ENCODE measurements around the gene DHRS2.

DNA sequence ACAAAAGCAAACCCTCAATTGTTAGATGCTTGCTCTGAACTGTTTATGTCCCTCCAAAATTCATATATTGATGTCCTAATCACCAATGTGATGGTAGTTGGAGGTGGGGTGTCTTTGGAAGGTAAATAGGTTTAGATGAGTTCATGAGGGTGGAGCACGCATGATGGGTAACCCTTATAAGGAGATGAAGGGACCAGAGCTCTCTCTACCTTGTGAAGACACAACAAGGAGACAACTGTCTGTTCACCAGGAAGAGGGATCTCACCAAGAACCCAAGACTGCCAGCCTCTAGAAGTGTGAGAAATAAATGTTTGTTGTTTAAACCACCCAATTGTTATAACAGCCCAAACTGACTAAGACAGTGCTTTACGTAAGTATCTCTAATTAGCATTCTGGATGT lies 27.0 kb downstream of the DHRS2 start:
- TF ChIP-seq, protein P1, sequence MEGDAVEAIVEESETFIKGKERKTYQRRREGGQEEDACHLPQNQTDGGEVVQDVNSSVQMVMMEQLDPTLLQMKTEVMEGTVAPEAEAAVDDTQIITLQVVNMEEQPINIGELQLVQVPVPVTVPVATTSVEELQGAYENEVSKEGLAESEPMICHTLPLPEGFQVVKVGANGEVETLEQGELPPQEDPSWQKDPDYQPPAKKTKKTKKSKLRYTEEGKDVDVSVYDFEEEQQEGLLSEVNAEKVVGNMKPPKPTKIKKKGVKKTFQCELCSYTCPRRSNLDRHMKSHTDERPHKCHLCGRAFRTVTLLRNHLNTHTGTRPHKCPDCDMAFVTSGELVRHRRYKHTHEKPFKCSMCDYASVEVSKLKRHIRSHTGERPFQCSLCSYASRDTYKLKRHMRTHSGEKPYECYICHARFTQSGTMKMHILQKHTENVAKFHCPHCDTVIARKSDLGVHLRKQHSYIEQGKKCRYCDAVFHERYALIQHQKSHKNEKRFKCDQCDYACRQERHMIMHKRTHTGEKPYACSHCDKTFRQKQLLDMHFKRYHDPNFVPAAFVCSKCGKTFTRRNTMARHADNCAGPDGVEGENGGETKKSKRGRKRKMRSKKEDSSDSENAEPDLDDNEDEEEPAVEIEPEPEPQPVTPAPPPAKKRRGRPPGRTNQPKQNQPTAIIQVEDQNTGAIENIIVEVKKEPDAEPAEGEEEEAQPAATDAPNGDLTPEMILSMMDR (IDR thresholded peaks at IDR 0.05 in 4 of 5, conservative IDR thresholded peaks at IDR 0.05 in 1 of 5): no peak
- TF ChIP-seq POLR2A (IDR thresholded peaks at IDR 0.05): no peak

Measured in gastrocnemius medialis (tissue), 4 donors.